GM19395 (cell line): ENCODE data around the gene ABCF3.
"Not testable (repeated sequence)": the region's sequence is repeated elsewhere in the genome, so short reads cannot be mapped to it uniquely, and the experiment has no call there.

Experiments used
- ATAC-seq: cut with Tn5 transposase; IDR thresholded peaks from one replicate; pipeline ENCODE4 v1.9.1; 2021; ENCODE audit warnings: mild to moderate bottlenecking, moderate library complexity; ENCODE audit not compliant: unreplicated experiment

ABCF3 gene

GRCh38 chr3:184186184-184186901, at the start of gene ABCF3:
Gene ABCF3, plus strand, starts transcription at chr3:184186199. Its CDS starts 9 bp downstream, at chr3:184186208.
- ATAC-seq: peak; percentile 40

GRCh38 chr3:184140436-184140835, 45.6 kb upstream of the ABCF3 start:
- no peak for ATAC-seq

GRCh38 chr3:184142199-184142598, 43.8 kb upstream of the ABCF3 start:
- no peak for ATAC-seq

GRCh38 chr3:184143327-184143726, 42.7 kb upstream of the ABCF3 start:
- ATAC-seq: no peak

GRCh38 chr3:184144505-184144904, 41.5 kb upstream of the ABCF3 start:
- no peak for ATAC-seq

- no peak for ATAC-seq
These were observed 40.9 kb upstream of the ABCF3 start for GRCh38 chr3:184145111-184145524.

- no peak for ATAC-seq
These were observed 40.2 kb upstream of the ABCF3 start for GRCh38 chr3:184145751-184146270.

GRCh38 chr3:184148076-184148475, 37.9 kb upstream of the ABCF3 start:
- no peak for ATAC-seq

- ATAC-seq: no peak
These were observed 36.9 kb upstream of the ABCF3 start for GRCh38 chr3:184149123-184149522.

- not testable (repeated sequence) for ATAC-seq
These were observed 36.2 kb upstream of the ABCF3 start for GRCh38 chr3:184149770-184150169.

GRCh38 chr3:184154885-184155643, 30.9 kb upstream of the ABCF3 start, which contains the start of gene DVL3:
Gene DVL3, plus strand, starts transcription at chr3:184155377. Its CDS starts 259 bp downstream, at chr3:184155636.
- ATAC-seq: peak; percentile 68

GRCh38 chr3:184155644-184156521, 30.1 kb upstream of the ABCF3 start:
- ATAC-seq: peak; percentile 58

- no peak for ATAC-seq
These were observed 29.5 kb upstream of the ABCF3 start for GRCh38 chr3:184156522-184156955.

GRCh38 chr3:184157206-184157605, 28.8 kb upstream of the ABCF3 start:
- no peak for ATAC-seq

- no peak for ATAC-seq
These were observed 27.6 kb upstream of the ABCF3 start for GRCh38 chr3:184158404-184158803.

GRCh38 chr3:184160456-184160855, 25.5 kb upstream of the ABCF3 start:
- no peak for ATAC-seq

GRCh38 chr3:184162571-184163070, 23.4 kb upstream of the ABCF3 start:
- not testable (repeated sequence) for ATAC-seq

GRCh38 chr3:184164648-184165330, 21.2 kb upstream of the ABCF3 start:
- ATAC-seq: no peak

- ATAC-seq: no peak
These were observed 20.5 kb upstream of the ABCF3 start for GRCh38 chr3:184165543-184165942.

GRCh38 chr3:184166671-184167070, 19.3 kb upstream of the ABCF3 start:
- no peak for ATAC-seq
